WTC11 (cell line): ENCODE measurements around the gene CST3. TPM values are rescaled to one million over a fixed set of nuclear protein-coding genes. Genes with fewer than 3 reads are reported as not detected.

Source experiments
- ATAC-seq: fragments of 200-7000 bp; cut with Tn5 transposase; 2 replicates; pipeline ENCODE4 v1.10.0; 2021; ENCODE audit warnings: mild to moderate bottlenecking, moderate library complexity
- CTCF ChIA-PET: fragments of 300-600 bp; sonication (Branson Sonifier 250); formaldehyde crosslinking; loops from one replicate; lab custom pipeline; 2021; ENCODE audit warnings: antibody characterized with exemption; lab: Charles Lee
- POLR2A ChIA-PET: fragments of 350-600 bp; sonication (Branson Sonifier 250); formaldehyde crosslinking; loops from one replicate; lab custom pipeline; 2021; ENCODE audit warnings: antibody characterized with exemption; lab: Charles Lee
- DNase-seq: peaks from one replicate; pipeline ENCODE4 v3.0.0; 2021; ENCODE audit warnings: low spot score
- H3K27ac Mint-ChIP-seq: 2 replicates; pipeline ENCODE4 v1.8.0; 2021; ENCODE audit warnings: mixed read lengths
- H3K27me3 Mint-ChIP-seq: 2 replicates; pipeline ENCODE4 v1.8.0; 2021; ENCODE audit warnings: low read depth, mild to moderate bottlenecking, moderate library complexity, mixed read lengths
- H3K36me3 Mint-ChIP-seq: 2 replicates; pipeline ENCODE4 v1.8.0; 2021; ENCODE audit warnings: mixed read lengths
- H3K4me1 Mint-ChIP-seq: 2 replicates; pipeline ENCODE4 v1.8.0; 2022; ENCODE audit warnings: mixed read lengths
- H3K4me3 Mint-ChIP-seq: 2 replicates; pipeline ENCODE4 v1.8.0; 2021; ENCODE audit warnings: mild to moderate bottlenecking, moderate library complexity, mixed read lengths
- H3K9me3 Mint-ChIP-seq: 2 replicates; pipeline ENCODE4 v1.8.0; 2021; ENCODE audit warnings: mixed read lengths
- AR ChIP-seq: fragments of 250-450 bp; sonication (Bioruptor Pico); IDR thresholded peaks from 2 replicates; pipeline ENCODE4 v1.9.0; 2021; ENCODE audit warnings: mild to moderate bottlenecking
- ATF2 ChIP-seq: sonication (generic); formaldehyde crosslinking; IDR thresholded peaks from 2 replicates; pipeline ENCODE4 v1.8.1; 2022; ENCODE audit warnings: low read depth, missing genetic modification reagents, borderline replicate concordance
- ELF4 ChIP-seq: sonication (generic); formaldehyde crosslinking; IDR thresholded peaks from 2 replicates; pipeline ENCODE4 v1.8.1; 2022; ENCODE audit warnings: low read depth, mild to moderate bottlenecking, moderate library complexity, missing genetic modification reagents
- ERG ChIP-seq: fragments of 250-450 bp; sonication (Bioruptor Pico); IDR thresholded peaks from 2 replicates; pipeline ENCODE4 v1.8.0; 2021; ENCODE audit warnings: mild to moderate bottlenecking
- ETV6 ChIP-seq: sonication (generic); formaldehyde crosslinking; IDR thresholded peaks from 2 replicates; pipeline ENCODE4 v1.8.1; 2022; ENCODE audit warnings: mild to moderate bottlenecking, missing genetic modification reagents
- FOXK1 ChIP-seq: sonication (generic); formaldehyde crosslinking; IDR thresholded peaks from 2 replicates; pipeline ENCODE4 v1.8.0; 2022; ENCODE audit warnings: mild to moderate bottlenecking, moderate library complexity, missing genetic modification reagents
- GTF2I ChIP-seq: fragments of 250-450 bp; sonication (Bioruptor Pico); conservative IDR thresholded peaks from 2 replicates; pipeline ENCODE4 v1.4.0; 2021; ENCODE audit warnings: mild to moderate bottlenecking
- HMGA2 ChIP-seq: fragments of 250-450 bp; sonication (Bioruptor Pico); IDR thresholded peaks from 2 replicates; pipeline ENCODE4 v1.4.0; 2021; ENCODE audit warnings: mild to moderate bottlenecking, moderate library complexity
- IRF2 ChIP-seq: sonication (generic); formaldehyde crosslinking; IDR thresholded peaks from 2 replicates; pipeline ENCODE4 v1.8.0; 2022; ENCODE audit warnings: low read depth, missing genetic modification reagents, borderline replicate concordance
- KAT7 ChIP-seq: sonication (generic); formaldehyde crosslinking; IDR thresholded peaks from 2 replicates; pipeline ENCODE4 v1.8.1; 2023; ENCODE audit warnings: missing genetic modification reagents, mild to moderate bottlenecking, borderline replicate concordance
- MXD4 ChIP-seq: fragments of 250-450 bp; sonication (Bioruptor Pico); IDR thresholded peaks from 2 replicates; pipeline ENCODE4 v1.8.0; 2021; ENCODE audit warnings: mild to moderate bottlenecking, moderate library complexity, borderline replicate concordance
- NFATC4 ChIP-seq: fragments of 250-450 bp; sonication (Bioruptor Pico); IDR thresholded peaks from 2 replicates; pipeline ENCODE4 v1.9.0; 2021; ENCODE audit warnings: mild to moderate bottlenecking
- NFYB ChIP-seq: sonication (generic); formaldehyde crosslinking; conservative IDR thresholded peaks from 2 replicates; pipeline ENCODE4 v1.8.0; 2022; ENCODE audit warnings: low read depth, missing genetic modification reagents
- NR1H2 ChIP-seq: sonication (generic); formaldehyde crosslinking; IDR thresholded peaks from 2 replicates; pipeline ENCODE4 v1.9.0; 2021; ENCODE audit warnings: mild to moderate bottlenecking, moderate library complexity, missing genetic modification reagents
- PREB ChIP-seq: sonication (generic); formaldehyde crosslinking; IDR thresholded peaks from 2 replicates; pipeline ENCODE4 v1.8.1; 2022; ENCODE audit warnings: mild to moderate bottlenecking, missing genetic modification reagents, moderate library complexity, borderline replicate concordance
- RELA ChIP-seq: sonication (generic); formaldehyde crosslinking; IDR thresholded peaks from 2 replicates; pipeline ENCODE4 v1.8.1; 2022; ENCODE audit warnings: missing genetic modification reagents, mild to moderate bottlenecking, borderline replicate concordance
- SOX15 ChIP-seq: fragments of 250-450 bp; sonication (Bioruptor Pico); IDR thresholded peaks from 2 replicates; pipeline ENCODE4 v1.9.0; 2021; ENCODE audit warnings: mild to moderate bottlenecking
- STAT6 ChIP-seq: sonication (generic); formaldehyde crosslinking; conservative IDR thresholded peaks from 2 replicates; pipeline ENCODE4 v1.8.1; 2023; ENCODE audit warnings: mild to moderate bottlenecking, low read depth, missing genetic modification reagents, moderate library complexity
- ZNF263 ChIP-seq: sonication (generic); formaldehyde crosslinking; IDR thresholded peaks from 2 replicates; pipeline ENCODE4 v1.8.1; 2022; ENCODE audit warnings: low read depth, mild to moderate bottlenecking, moderate library complexity, missing genetic modification reagents
- ZNF317 ChIP-seq: sonication (generic); formaldehyde crosslinking; IDR thresholded peaks from 2 replicates; pipeline ENCODE4 v1.8.1; 2023; ENCODE audit warnings: low read depth, mild to moderate bottlenecking, moderate library complexity, missing genetic modification reagents, borderline replicate concordance
- ZNF425 ChIP-seq: fragments of 250-450 bp; sonication (Bioruptor Pico); conservative IDR thresholded peaks from 2 replicates; pipeline ENCODE4 v1.9.0; 2021; ENCODE audit warnings: mild to moderate bottlenecking
- total RNA-seq: library from RNA; stranded (reverse); gene quantifications from 3 replicates; pipeline ENCODE4 v1.2.3, GENCODE V29; 2021
- TF ChIP-seq, protein P1 (sequence below): sonication (generic); formaldehyde crosslinking; conservative IDR thresholded peaks from 2 replicates; pipeline ENCODE4 v1.8.1; 2022; ENCODE audit warnings: mild to moderate bottlenecking, missing genetic modification reagents

The CST3 gene
- total RNA-seq, 1 experiment from 2014 or later: 52.1 TPM

DNA sequence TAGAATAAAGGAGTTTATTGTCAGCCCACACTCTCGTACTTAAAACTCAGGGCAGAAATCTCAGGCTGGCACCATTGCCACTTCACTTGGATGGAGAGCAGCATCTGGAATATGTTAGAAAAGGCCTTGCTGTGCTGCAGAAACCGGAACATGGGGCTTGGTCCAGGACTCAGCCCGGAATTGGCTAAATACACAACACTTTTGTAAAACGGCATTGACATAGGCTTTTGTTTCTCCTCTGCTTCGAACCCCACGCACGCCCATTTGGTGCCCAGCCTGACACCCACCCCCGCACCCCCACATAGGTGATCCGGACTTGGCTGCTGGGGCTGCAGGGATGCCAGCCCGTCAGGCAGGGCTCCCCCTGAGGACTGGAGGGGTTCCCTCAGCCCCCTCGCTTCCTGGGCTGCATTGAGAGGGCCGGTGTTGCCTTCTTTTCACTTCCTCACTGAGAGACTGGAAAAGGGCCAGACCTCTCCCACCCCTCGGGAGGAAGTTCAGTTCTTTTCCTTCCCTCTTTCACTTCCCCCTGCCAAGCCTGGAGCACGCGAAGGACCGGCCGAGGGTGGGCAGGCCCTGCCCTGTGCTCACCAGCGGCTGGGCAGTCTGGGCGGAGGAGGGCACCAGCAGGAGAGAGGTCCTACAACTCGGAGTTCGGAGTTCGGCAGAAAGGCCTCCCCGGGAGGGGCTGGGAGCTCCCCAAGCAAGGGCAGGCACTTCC, 17.9 kb upstream of the CST3 start:
- Mint-ChIP-seq H3K27me3 (peaks cover 4% of the 10 kb centered on the region; the same call in 1 of the 2 replicates), H3K4me1 (peaks cover 12% of the 10 kb centered on the region), H3K4me3 (no peak overlapping the region), H3K9me3 (no peaks in the 10 kb centered on the region; the same call in 1 of the 2 replicates), H3K36me3 (no peaks in the 10 kb centered on the region), H3K27ac (no peak overlapping the region)
- ChIA-PET CTCF (interaction anchor here (1.2 to 2.5 kb wide), 3 partner anchors 13 to 214 kb away, joined by 9 to 13 read pairs (median 12); no protein-coding TSS in a partner anchor), POLR2A (no interaction called here)
- TF ChIP-seq NR1H2 (CRISPR knock-in tag) (no peak), IRF2 (CRISPR knock-in tag) (no peak), ETV6 (no peak), RELA (CRISPR knock-in tag) (no peak), PREB (CRISPR knock-in tag) (no peak), SOX15 (CRISPR knock-in tag) (no peak), KAT7 (no peak), ERG (CRISPR knock-in tag) (no peak), STAT6 (CRISPR knock-in tag) (no peak), GTF2I (CRISPR knock-in tag) (no peak), HMGA2 (CRISPR knock-in tag) (no peak), FOXK1 (CRISPR knock-in tag) (no peak), MXD4 (CRISPR knock-in tag) (no peak)
- TF ChIP-seq, protein P1, sequence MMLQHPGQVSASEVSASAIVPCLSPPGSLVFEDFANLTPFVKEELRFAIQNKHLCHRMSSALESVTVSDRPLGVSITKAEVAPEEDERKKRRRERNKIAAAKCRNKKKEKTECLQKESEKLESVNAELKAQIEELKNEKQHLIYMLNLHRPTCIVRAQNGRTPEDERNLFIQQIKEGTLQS: no peak
- DNase-seq (no peak), ATAC-seq (peak; percentile 30)

DNA sequence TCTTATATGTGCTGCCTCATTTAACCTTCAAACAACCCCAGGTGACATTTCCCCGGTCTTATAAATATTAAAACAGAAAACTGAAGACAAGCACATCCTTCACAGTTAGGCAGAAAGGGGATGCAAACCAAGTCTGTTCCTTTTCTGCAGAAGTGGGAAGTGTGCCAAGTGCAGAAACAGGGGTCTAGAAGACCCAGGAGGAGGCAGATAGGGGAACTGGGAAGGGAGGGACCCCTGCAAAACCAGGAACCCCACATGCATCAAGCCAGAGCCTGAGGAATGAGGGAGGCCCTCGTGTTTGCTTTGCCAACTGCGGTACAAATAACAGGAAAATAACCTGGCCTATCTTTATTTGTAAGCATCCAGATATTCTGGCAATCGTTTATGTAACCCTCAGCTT, 17.0 kb upstream of the CST3 start:
- H3K4me1 Mint-ChIP-seq: peaks cover 12% of the 10 kb centered on the region
- no peaks in the 10 kb centered on the region for H3K36me3 Mint-ChIP-seq
- ChIA-PET POLR2A (no interaction called here), CTCF (interaction anchor here (0.9 to 2.5 kb wide), 3 partner anchors 14 to 213 kb away, joined by 3 to 12 read pairs (median 7); no protein-coding TSS in a partner anchor)
- H3K9me3 Mint-ChIP-seq: no peaks in the 10 kb centered on the region; the same call in 1 of the 2 replicates
- DNase-seq: no peak
- no peak for ATAC-seq
- peaks cover 4% of the 10 kb centered on the region; the same call in 1 of the 2 replicates for H3K27me3 Mint-ChIP-seq
- H3K4me3 Mint-ChIP-seq: no peak overlapping the region
- no peak overlapping the region for H3K27ac Mint-ChIP-seq
- TF ChIP-seq ZNF263: no peak
- no peak for TF ChIP-seq NFATC4
- TF ChIP-seq ZNF425: no peak
- no peak for TF ChIP-seq AR (CRISPR knock-in tag)
- no peak for TF ChIP-seq ATF2 (CRISPR knock-in tag)
- TF ChIP-seq IRF2 (CRISPR knock-in tag): no peak
- no peak for TF ChIP-seq ZNF317 (CRISPR knock-in tag)
- no peak for TF ChIP-seq MXD4 (CRISPR knock-in tag)
- TF ChIP-seq KAT7: no peak
- TF ChIP-seq NFYB (CRISPR knock-in tag): no peak
- no peak for TF ChIP-seq ELF4
